HG03280 (cell line): ENCODE data around the gene DLX4.

ENCODE experiments used
- ATAC-seq: cut with Tn5 transposase; IDR thresholded peaks from one replicate; pipeline ENCODE4 v1.9.1; 2021; ENCODE audit warnings: mild to moderate bottlenecking, moderate library complexity; ENCODE audit not compliant: unreplicated experiment

DLX4 gene

GRCh38 chr17:49967621-49968404 is 1.2 kb upstream of the DLX4 start:
- ATAC-seq, result no peak

GRCh38 chr17:49968405-49969133 is 421 bp upstream of the DLX4 start:
- peak; percentile 62 for ATAC-seq

- no peak for ATAC-seq
These were observed 902 bp downstream of the DLX4 start for GRCh38 chr17:49969795-49970389.

GRCh38 chr17:49970498-49970897 is 1.5 kb downstream of the DLX4 start:
- ATAC-seq, result no peak

- ATAC-seq, result no peak
These were observed 2.3 kb downstream of the DLX4 start for GRCh38 chr17:49971199-49971847.

- ATAC-seq, result no peak
These were observed 3.0 kb downstream of the DLX4 start for GRCh38 chr17:49971848-49972485.

GRCh38 chr17:49972486-49973270 is 3.7 kb downstream of the DLX4 start:
- no peak for ATAC-seq

- ATAC-seq, result no peak
These were observed 4.3 kb downstream of the DLX4 start for GRCh38 chr17:49973271-49973615.

GRCh38 chr17:49975531-49975930 is 6.5 kb downstream of the DLX4 start:
- no peak for ATAC-seq

GRCh38 chr17:49976163-49976827 is 7.3 kb downstream of the DLX4 start:
- ATAC-seq, result no peak

GRCh38 chr17:49976828-49977202 is 7.8 kb downstream of the DLX4 start:
- no peak for ATAC-seq

GRCh38 chr17:49977463-49978389 is 8.7 kb downstream of the DLX4 start:
- no peak for ATAC-seq

GRCh38 chr17:49978501-49978900 is 9.5 kb downstream of the DLX4 start:
- ATAC-seq, result no peak

GRCh38 chr17:49979748-49980479 is 10.9 kb downstream of the DLX4 start:
- ATAC-seq, result no peak

- ATAC-seq, result no peak
These were observed 11.8 kb downstream of the DLX4 start for GRCh38 chr17:49980703-49981197.

GRCh38 chr17:49984283-49984682 is 15.3 kb downstream of the DLX4 start:
- ATAC-seq, result no peak

GRCh38 chr17:49984776-49985175 is 15.8 kb downstream of the DLX4 start:
- ATAC-seq, result no peak
